Endothelial cell of umbilical vein (primary cell): ENCODE measurements around the gene VPS26C. TPM values are rescaled to one million over a fixed set of nuclear protein-coding genes. Genes with fewer than 3 reads are reported as not detected.

ENCODE experiments used
- BruUV-seq: library from RNA; stranded (reverse); fragments of 400-500 nt; replicated peaks from 2 replicates; lab custom pipeline; 2021; lab: Mats Ljungman, UMichigan
- CTCF ChIA-PET: fragments of 300-600, 350-600 bp; sonication (Branson Sonifier 250); formaldehyde crosslinking; loops from one replicate; lab custom pipeline; 2021; ENCODE audit warnings: antibody characterized with exemption, inconsistent platforms; lab: Charles Lee
- POLR2A ChIA-PET: fragments of 300-600, 350-600 bp; sonication (Branson Sonifier 250); formaldehyde crosslinking; loops from one replicate; lab custom pipeline; 2021; ENCODE audit warnings: antibody characterized with exemption, inconsistent platforms; lab: Charles Lee
- DNase-seq: peaks from one replicate; pipeline ENCODE4 v3.0.0-alpha.2; 2011; ENCODE audit warnings: low read depth, low spot score
- FAIRE-seq: peaks from 2 replicates; lab custom pipeline; 2011; peaks lifted over from hg19 to GRCh38; lab: Jason Lieb, UNC
- H2AFZ ChIP-seq: 2 replicates; pipeline ENCODE4 v1.6.0; 2012; ENCODE audit warnings: low read depth, low read length, control low read depth, inconsistent platforms
- H3K27ac ChIP-seq: 2 replicates; pipeline ENCODE4 v1.5.1; 2011; ENCODE audit warnings: low read depth, mild to moderate bottlenecking, control low read depth, low read length, moderate library complexity; ENCODE audit not compliant: insufficient read depth
- H3K27me3 ChIP-seq, 2 experiments: 2 replicates each; pipeline versions ENCODE4 v1.6.0 to v1.6.1; 2011; ENCODE audit warnings: low read length in 2 of 2, mixed read lengths in 1 of 2; ENCODE audit not compliant: control insufficient read depth in 2 of 2, insufficient read depth in 2 of 2
- H3K36me3 ChIP-seq, 2 experiments: 2 replicates in 1 of 2; 3 replicates in 1 of 2; pipeline ENCODE4 v1.5.1; 2011; ENCODE audit warnings: low read length in 2 of 2, mild to moderate bottlenecking in 1 of 2, moderate library complexity in 1 of 2; ENCODE audit not compliant: control insufficient read depth in 2 of 2, insufficient read depth in 2 of 2; ENCODE audit errors: extremely low read depth in 1 of 2
- H3K4me1 ChIP-seq: 3 replicates; pipeline ENCODE4 v1.5.1; 2011; ENCODE audit warnings: mild to moderate bottlenecking, low read length; ENCODE audit not compliant: control insufficient read depth, insufficient read depth; ENCODE audit errors: extremely low read depth
- H3K4me2 ChIP-seq: 2 replicates; pipeline ENCODE4 v1.6.1; 2011; ENCODE audit warnings: low read length, control low read depth, mixed read lengths; ENCODE audit not compliant: insufficient read depth
- H3K4me3 ChIP-seq, 3 experiments: fragments of 200-600 bp in 1 of 3; sonication (generic), shearing (Covaris generic) in 1 of 3; replicated peaks in 1 of 3; 2 replicates each; pipeline ENCODE4 v1.5.1; 2011 to 2016; ENCODE audit warnings: control low read depth in 3 of 3, low read length in 3 of 3, mild to moderate bottlenecking in 2 of 3, inconsistent platforms in 1 of 3, low read depth in 1 of 3, moderate library complexity in 1 of 3; ENCODE audit not compliant: insufficient read depth in 1 of 3
- H3K79me2 ChIP-seq: 2 replicates; pipeline ENCODE4 v1.6.0; 2012; ENCODE audit warnings: low read length, inconsistent platforms; ENCODE audit not compliant: control insufficient read depth, insufficient read depth
- H3K9ac ChIP-seq: replicated peaks from 2 replicates; pipeline ENCODE3; 2011; ENCODE audit warnings: low read length, control low read depth; ENCODE audit not compliant: insufficient read depth; ENCODE audit errors: extremely low read depth
- H3K9me1 ChIP-seq: replicated peaks from 3 replicates; pipeline ENCODE4 v1.6.0; 2011; ENCODE audit warnings: mild to moderate bottlenecking, low read length; ENCODE audit not compliant: control insufficient read depth, insufficient read depth; ENCODE audit errors: extremely low read depth
- H3K9me3 ChIP-seq: replicated peaks from 2 replicates; pipeline ENCODE4 v1.5.1; 2012; ENCODE audit warnings: low read length, inconsistent platforms; ENCODE audit not compliant: control insufficient read depth, insufficient read depth
- H4K20me1 ChIP-seq: replicated peaks from 2 replicates; pipeline ENCODE3; 2011; ENCODE audit warnings: mild to moderate bottlenecking, low read length; ENCODE audit not compliant: control insufficient read depth, insufficient read depth; ENCODE audit errors: extremely low read depth
- CTCF ChIP-seq, 2 donors: IDR thresholded peaks; 1 replicate in 1 of 2; 2 replicates in 1 of 2; pipeline ENCODE4 v1.5.1; 2011; ENCODE audit warnings: low read length in 2 of 2, mild to moderate bottlenecking in 2 of 2, moderate library complexity in 2 of 2, control low read depth in 1 of 2, inconsistent platforms in 1 of 2, low read depth in 1 of 2; ENCODE audit not compliant: insufficient read depth in 1 of 2; ENCODE audit errors: extremely low read depth in 1 of 2
- EZH2 ChIP-seq: IDR thresholded peaks from 2 replicates; pipeline ENCODE4 v1.6.1; 2012; ENCODE audit warnings: borderline replicate concordance, low read depth, mild to moderate bottlenecking, moderate library complexity, low read length, inconsistent platforms; ENCODE audit not compliant: severe bottlenecking
- FOS ChIP-seq: IDR thresholded peaks from 2 replicates; pipeline ENCODE4 v1.6.1; 2011; ENCODE audit warnings: mild to moderate bottlenecking, low read length, moderate library complexity, borderline replicate concordance; ENCODE audit not compliant: insufficient read depth
- GATA2 ChIP-seq: IDR thresholded peaks from 2 replicates; pipeline ENCODE4 v1.7.0; 2011; ENCODE audit warnings: low read depth, mild to moderate bottlenecking, moderate library complexity, mixed read lengths, low read length; ENCODE audit not compliant: insufficient read length, insufficient read depth
- JUN ChIP-seq: IDR thresholded peaks from 2 replicates; pipeline ENCODE4 v1.6.1; 2011; ENCODE audit warnings: borderline replicate concordance, low read depth; ENCODE audit not compliant: insufficient read length, insufficient read depth
- MAX ChIP-seq: IDR thresholded peaks from 2 replicates; pipeline ENCODE4 v1.6.1; 2011; ENCODE audit not compliant: insufficient read depth, insufficient read length
- MYC ChIP-seq: IDR thresholded peaks from one replicate; pipeline ENCODE4 v1.6.1; 2011; ENCODE audit warnings: mild to moderate bottlenecking, low read depth, low read length
- POLR2A ChIP-seq: IDR thresholded peaks from 2 replicates; pipeline ENCODE4 v1.6.1; 2012; ENCODE audit warnings: low read depth, mild to moderate bottlenecking, control low read depth, low read length
- POLR2AphosphoS5 ChIP-seq: IDR thresholded peaks from 2 replicates; pipeline ENCODE4 v1.6.1; 2012; ENCODE audit warnings: low read depth, mild to moderate bottlenecking, control low read depth, low read length, moderate library complexity; ENCODE audit not compliant: insufficient read depth
- dilution Hi-C: fragments of 300-500 bp; cut with MboI; formaldehyde crosslinking; loops from one replicate; pipeline ENCODE4 v1.15.0; 2019; ENCODE audit warnings: low sequenced_read_pairs; ENCODE audit not compliant: extremely low pct_ligation_motif_present
- intact Hi-C: fragments of 100-400 bp; cut with micrococcal nuclease; formaldehyde crosslinking; loops from one replicate; pipeline ENCODE4 v1.10.0; 2022
- polyA plus RNA-seq, 4 experiments: library from polyadenylated mRNA; depleted of rRNA in 3 of 4; stranded (reverse) in 3 of 4; unstranded in 1 of 4; fragments of >200 nt; gene quantifications; 2 replicates each; pipeline versions ENCODE4 v1.2.1 to v1.2.3, GENCODE V29; 2011 to 2012; ENCODE audit warnings: missing spikeins in 1 of 4
- total RNA-seq: library from RNA; stranded (reverse); gene quantifications from 2 replicates; pipeline ENCODE4 v1.2.3, GENCODE V29; 2021

Gene VPS26C
- total and polyA plus RNA-seq, 2 donors (not counting 3 experiments of a cell fraction or from before 2014, with no cell fraction given): 35.2 to 53.7 TPM

- Histone ChIP-seq H3K4me1 (no peaks in the 10 kb centered on the region), H3K27ac (no peak overlapping the region), H3K4me3 (no peak overlapping the region), H3K9me1 (no peaks in the 10 kb centered on the region), H3K36me3 (peaks cover 6 to 16% of the 10 kb centered on the region in 2 experiments), H3K4me2 (no peak overlapping the region), H3K9me3 (no peaks in the 10 kb centered on the region), H3K9ac (no peak overlapping the region), H2AFZ (no peak overlapping the region), H3K27me3 (no peaks in the 10 kb centered on the region), H3K79me2 (no peaks in the 10 kb centered on the region), H4K20me1 (no peaks in the 10 kb centered on the region)
- no peak for DNase-seq
- no peak for FAIRE-seq
- TF ChIP-seq EZH2 (no peak), GATA2 (no peak), MAX (no peak), POLR2A (no peak)
- no TSS peak for BruUV-seq
- POLR2A ChIA-PET: no interaction called here
- CTCF ChIA-PET: no interaction called here
- intact Hi-C loops (no loop called here), dilution Hi-C loops (no loop called here)
Observed at GRCh38 chr21:37200641-37201480, 66.3 kb downstream of the VPS26C start.

- Histone ChIP-seq H2AFZ (no peak overlapping the region), H3K9ac (no peak overlapping the region), H3K4me2 (no peak overlapping the region), H3K27me3 (no peaks in the 10 kb centered on the region), H3K79me2 (no peaks in the 10 kb centered on the region), H3K4me1 (no peaks in the 10 kb centered on the region), H3K9me1 (no peaks in the 10 kb centered on the region), H3K27ac (peak overlapping the region; percentile 51), H3K9me3 (no peaks in the 10 kb centered on the region), H4K20me1 (no peaks in the 10 kb centered on the region), H3K36me3 (peaks cover 8 to 22% of the 10 kb centered on the region in 2 experiments), H3K4me3 (no peak overlapping the region)
- CTCF ChIA-PET: interaction anchor here (0.6 kb wide), 1 partner anchor 171 kb away, joined by 3 read pairs; no protein-coding TSS in a partner anchor
- dilution Hi-C loops (no loop called here), intact Hi-C loops (no loop called here)
- BruUV-seq: no TSS peak
- no peak for FAIRE-seq
- POLR2A ChIA-PET: no interaction called here
- TF ChIP-seq JUN (no peak), FOS (no peak), CTCF (IDR thresholded peaks at IDR 0.05; ENCODE audit: extremely low read depth in 1 of 2, insufficient read depth in 1 of 2, low read depth in 1 of 2, low read length in 2 of 2) (no peak), EZH2 (no peak), MYC (no peak), MAX (no peak), GATA2 (no peak), POLR2A (no peak), POLR2AphosphoS5 (no peak)
- DNase-seq: peak; percentile 53
Observed at GRCh38 chr21:37199057-37199924, 67.8 kb downstream of the VPS26C start.
